Measurements from ENCODE around the gene LAG3.

Gene LAG3

GRCh38 chr12:6765634-6766581 is 6.4 kb upstream of the LAG3 start, which contains the start of gene PTMS:
PTMS (plus strand) TSS chr12:6766363; CDS start chr12:6766706, 343 bp downstream.
- peak within 1 kb of the TSS; percentile 97 for H3K4me3 Mint-ChIP-seq
- no peaks in the 10 kb centered on the region for H3K27me3 Mint-ChIP-seq (ENCODE audit: low read depth, poor library complexity)
- peaks cover 2% of the 10 kb centered on the region for H3K36me3 Mint-ChIP-seq (ENCODE audit: low read depth)
- DNase-seq: peak; percentile 81
- TF ChIP-seq, protein P1, sequence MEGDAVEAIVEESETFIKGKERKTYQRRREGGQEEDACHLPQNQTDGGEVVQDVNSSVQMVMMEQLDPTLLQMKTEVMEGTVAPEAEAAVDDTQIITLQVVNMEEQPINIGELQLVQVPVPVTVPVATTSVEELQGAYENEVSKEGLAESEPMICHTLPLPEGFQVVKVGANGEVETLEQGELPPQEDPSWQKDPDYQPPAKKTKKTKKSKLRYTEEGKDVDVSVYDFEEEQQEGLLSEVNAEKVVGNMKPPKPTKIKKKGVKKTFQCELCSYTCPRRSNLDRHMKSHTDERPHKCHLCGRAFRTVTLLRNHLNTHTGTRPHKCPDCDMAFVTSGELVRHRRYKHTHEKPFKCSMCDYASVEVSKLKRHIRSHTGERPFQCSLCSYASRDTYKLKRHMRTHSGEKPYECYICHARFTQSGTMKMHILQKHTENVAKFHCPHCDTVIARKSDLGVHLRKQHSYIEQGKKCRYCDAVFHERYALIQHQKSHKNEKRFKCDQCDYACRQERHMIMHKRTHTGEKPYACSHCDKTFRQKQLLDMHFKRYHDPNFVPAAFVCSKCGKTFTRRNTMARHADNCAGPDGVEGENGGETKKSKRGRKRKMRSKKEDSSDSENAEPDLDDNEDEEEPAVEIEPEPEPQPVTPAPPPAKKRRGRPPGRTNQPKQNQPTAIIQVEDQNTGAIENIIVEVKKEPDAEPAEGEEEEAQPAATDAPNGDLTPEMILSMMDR (IDR thresholded peaks at IDR 0.05): no peak
- H3K4me1 Mint-ChIP-seq: peaks cover 79% of the 10 kb centered on the region
- no peaks in the 10 kb centered on the region for H3K9me3 Mint-ChIP-seq
- peak within 1 kb of the TSS; percentile 98 for H3K27ac Mint-ChIP-seq

DNA sequence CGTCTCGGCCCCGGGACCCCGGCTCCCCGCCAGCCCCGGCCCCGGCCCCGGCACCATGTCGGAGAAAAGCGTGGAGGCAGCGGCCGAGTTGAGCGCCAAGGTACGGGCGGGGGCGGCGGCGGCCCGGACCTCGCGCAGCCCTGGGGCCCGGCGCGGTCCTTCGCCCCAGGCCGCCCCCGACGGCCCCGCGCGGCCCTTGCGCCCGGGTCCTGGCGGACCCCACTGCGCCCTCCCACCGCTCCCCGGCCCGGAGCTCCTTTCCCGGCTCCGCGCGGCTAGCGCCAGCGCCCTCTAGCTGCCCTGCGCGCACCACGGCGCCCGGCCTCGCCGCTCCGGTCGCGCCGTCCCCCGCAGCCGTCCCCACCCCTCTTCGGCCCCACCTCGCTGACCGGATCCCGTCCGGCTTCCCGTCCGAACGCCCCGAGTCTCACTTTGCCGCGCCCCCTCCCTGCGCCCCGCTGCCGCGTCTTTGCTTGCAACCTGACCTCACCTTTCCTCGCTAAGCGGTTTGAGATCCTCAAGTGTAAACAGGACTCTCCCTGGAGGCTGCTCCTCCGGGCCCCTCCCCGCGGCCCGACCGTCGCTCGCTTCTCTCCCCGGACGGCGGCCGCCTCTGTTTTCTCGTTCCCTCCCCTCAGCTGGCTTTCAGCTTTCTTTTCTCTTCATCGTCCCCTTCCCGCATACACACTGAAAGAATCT is 5.5 kb upstream of the LAG3 start:
- peak; percentile 84 for DNase-seq
- Mint-ChIP-seq H3K4me3 (peak overlapping the region; percentile 97), H3K27ac (peak overlapping the region; percentile 98), H3K9me3 (no peaks in the 10 kb centered on the region), H3K27me3 (ENCODE audit: low read depth, poor library complexity) (peaks cover under 1% of the 10 kb centered on the region), H3K4me1 (peaks cover 80% of the 10 kb centered on the region), H3K36me3 (ENCODE audit: low read depth) (peaks cover 11% of the 10 kb centered on the region)
- TF ChIP-seq, protein P1 (IDR thresholded peaks at IDR 0.05): peak; percentile 23

DNA sequence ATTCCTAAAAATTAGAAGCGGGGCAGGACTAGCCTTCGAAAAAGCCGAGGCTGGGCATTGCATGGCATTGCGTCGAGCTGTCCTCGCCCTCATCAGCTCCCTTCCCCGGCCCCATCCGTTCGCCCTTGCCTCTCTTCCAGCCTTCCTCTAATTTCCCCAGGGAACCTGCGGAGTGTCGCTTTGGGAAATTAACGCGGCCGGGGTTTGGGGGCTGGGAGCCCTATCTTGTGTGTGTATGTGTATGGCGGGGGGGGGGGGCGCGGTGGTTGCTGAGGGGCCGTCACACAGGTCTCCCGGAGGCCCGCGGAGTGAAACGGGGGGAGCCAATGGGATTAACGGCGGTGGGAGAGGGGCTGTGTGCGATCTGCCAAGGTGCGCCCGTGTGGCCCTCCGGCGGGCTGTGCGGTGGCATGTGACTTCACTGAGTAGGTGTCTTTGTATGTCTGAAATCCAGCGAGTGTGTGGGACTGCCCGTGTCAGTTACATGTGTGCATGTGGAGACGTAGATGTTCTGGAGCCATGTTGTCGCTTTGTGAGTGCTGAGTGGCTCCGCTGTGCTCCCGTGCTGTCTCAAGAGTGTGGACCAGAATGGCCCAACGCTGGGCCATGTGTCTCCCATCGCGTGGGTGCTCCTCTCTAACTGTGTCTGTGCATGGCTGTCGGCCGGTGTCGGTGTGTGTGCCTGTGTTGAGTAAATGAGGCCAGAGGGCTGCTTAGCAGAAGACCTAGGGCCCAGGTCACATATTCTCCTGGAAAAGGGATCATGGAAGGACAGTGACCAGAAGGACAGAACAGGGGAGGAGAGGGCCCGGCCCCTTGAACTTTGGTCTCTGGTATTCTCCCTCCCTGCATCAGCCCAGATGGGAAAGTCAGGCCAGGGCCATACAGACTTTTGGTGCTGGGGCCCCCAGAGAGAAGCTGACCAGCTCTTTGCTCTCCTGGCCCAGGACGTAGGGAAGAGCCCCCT is 4.7 kb upstream of the LAG3 start:
- Mint-ChIP-seq H3K27me3 (ENCODE audit: low read depth, poor library complexity) (peaks cover 4% of the 10 kb centered on the region), H3K4me3 (peak overlapping the region; percentile 97), H3K9me3 (no peaks in the 10 kb centered on the region), H3K27ac (peak overlapping the region; percentile 98), H3K4me1 (peaks cover 80% of the 10 kb centered on the region), H3K36me3 (ENCODE audit: low read depth) (peaks cover 13% of the 10 kb centered on the region)
- TF ChIP-seq, protein P1 (IDR thresholded peaks at IDR 0.05): no peak
- peak; percentile 34 for DNase-seq

DNA sequence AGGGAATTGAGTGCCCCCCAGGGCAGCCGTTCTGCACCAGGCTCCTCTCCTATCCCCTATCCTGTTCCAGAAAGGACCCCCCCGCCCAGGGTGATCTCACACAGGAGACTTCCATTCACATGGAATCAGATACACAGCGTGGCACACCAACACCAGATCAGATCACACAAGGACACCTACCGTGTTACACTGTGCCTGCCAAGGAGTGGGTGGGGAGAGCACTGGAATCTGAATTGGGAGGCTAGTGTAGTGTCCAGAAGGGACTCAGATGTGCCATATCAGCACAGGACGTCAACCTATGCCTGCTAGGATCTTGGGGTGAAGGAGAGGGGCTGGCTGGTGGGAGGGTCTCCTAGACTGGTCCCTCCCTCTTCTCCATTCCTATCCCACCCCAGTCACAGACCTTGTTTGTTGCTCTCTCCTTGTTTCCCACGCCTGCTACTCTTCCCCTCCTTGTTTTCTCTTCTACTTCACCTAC is 3.8 kb upstream of the LAG3 start:
- H3K4me1 Mint-ChIP-seq: peaks cover 80% of the 10 kb centered on the region
- H3K36me3 Mint-ChIP-seq (ENCODE audit: low read depth): peaks cover 13% of the 10 kb centered on the region
- TF ChIP-seq, protein P1 (IDR thresholded peaks at IDR 0.05): no peak

GRCh38 chr12:6768990-6769389 is 3.3 kb upstream of the LAG3 start:
- DNase-seq: peak; percentile 80
- H3K4me3 Mint-ChIP-seq: peak overlapping the region; percentile 97

More for the DNA sequence above, 3.8 kb upstream of the LAG3 start:
- Mint-ChIP-seq H3K27me3 (ENCODE audit: low read depth, poor library complexity) (peaks cover 4% of the 10 kb centered on the region), H3K4me3 (peak overlapping the region; percentile 97), H3K27ac (peak overlapping the region; percentile 98), H3K9me3 (no peaks in the 10 kb centered on the region)
- no peak for DNase-seq

More at GRCh38 chr12:6768990-6769389, 3.3 kb upstream of the LAG3 start:
- TF ChIP-seq, protein P1 (IDR thresholded peaks at IDR 0.05): no peak
- Mint-ChIP-seq H3K4me1 (peaks cover 75% of the 10 kb centered on the region), H3K9me3 (no peaks in the 10 kb centered on the region), H3K27me3 (ENCODE audit: low read depth, poor library complexity) (peaks cover 4% of the 10 kb centered on the region), H3K36me3 (ENCODE audit: low read depth) (peaks cover 13% of the 10 kb centered on the region), H3K27ac (peak overlapping the region; percentile 98)
